Lung (tissue), 12 donors: ENCODE measurements around the gene PARM1. TPM values are rescaled to one million over a fixed set of nuclear protein-coding genes. Genes with fewer than 3 reads are reported as not detected.

Experiments
- ATAC-seq: fragments of 200-7000 bp; cut with Tn5 transposase; one replicate; pipeline ENCODE4 v1.9.1; 2020; ENCODE audit warnings: moderate number of reproducible peaks; ENCODE audit not compliant: insufficient read depth, low FRiP score
- DNase-seq, 3 donors: peaks; one replicate each; pipeline ENCODE4 v3.0.0-alpha.2; 2013 to 2017
- H3K27ac ChIP-seq, 2 donors: one replicate each; pipeline ENCODE4 v1.5.1; 2013; ENCODE audit warnings: mild to moderate bottlenecking in 2 of 2, moderate library complexity in 2 of 2, control low read depth in 1 of 2, inconsistent platforms in 1 of 2, low read depth in 1 of 2, low read length in 1 of 2
- H3K27me3 ChIP-seq, 3 donors: one replicate each; pipeline ENCODE4 v1.5.1; 2013; ENCODE audit warnings: low read length in 2 of 3; ENCODE audit not compliant: control insufficient read depth in 3 of 3, insufficient read depth in 3 of 3
- H3K36me3 ChIP-seq, 4 donors: one replicate each; pipeline ENCODE4 v1.5.1; 2013; ENCODE audit warnings: low read length in 4 of 4, mild to moderate bottlenecking in 1 of 4, moderate library complexity in 1 of 4; ENCODE audit not compliant: control insufficient read depth in 4 of 4, insufficient read depth in 4 of 4
- H3K4me1 ChIP-seq, 5 donors: one replicate each; pipeline ENCODE4 v1.5.1; 2013; ENCODE audit warnings: low read length in 5 of 5, mild to moderate bottlenecking in 2 of 5, moderate library complexity in 1 of 5; ENCODE audit not compliant: control insufficient read depth in 5 of 5, insufficient read depth in 5 of 5
- H3K4me3 ChIP-seq: one replicate; pipeline ENCODE4 v1.5.1; 2013; ENCODE audit warnings: mild to moderate bottlenecking, control low read depth, moderate library complexity
- H3K9ac ChIP-seq, 2 donors: one replicate each; pipeline ENCODE4 v1.5.1; 2013; ENCODE audit warnings: low read length in 2 of 2, control low read depth in 1 of 2; ENCODE audit not compliant: insufficient read depth in 1 of 2
- H3K9me3 ChIP-seq, 4 donors: one replicate each; pipeline ENCODE4 v1.5.1; 2013; ENCODE audit warnings: low read length in 3 of 4, mild to moderate bottlenecking in 1 of 4, moderate library complexity in 1 of 4; ENCODE audit not compliant: control insufficient read depth in 4 of 4, insufficient read depth in 3 of 4
- CTCF ChIP-seq: IDR thresholded peaks from 2 replicates; pipeline ENCODE4 v1.5.1; 2012; ENCODE audit warnings: mild to moderate bottlenecking; ENCODE audit errors: control extremely low read depth, extremely low read depth
- WGBS, 2 donors: extraction: QIAGEN DNeasy Blood & Tissue Kit; methylation state at CpG; one replicate each; pipeline ENCODE4 v1.1.7; 2013; 5-methylcytosine and 5-hydroxymethylcytosine counted together
- polyA plus RNA-seq, 2 donors: library from polyadenylated mRNA; stranded (reverse); fragments of 200-250 nt; gene quantifications; one replicate each; pipeline ENCODE4 v1.2.1, GENCODE V29; 2013
- total RNA-seq, 2 donors: library from RNA; depleted of rRNA in 1 of 2; stranded (reverse); fragments of >200 nt in 1 of 2; gene quantifications; one replicate each; pipeline ENCODE4 v1.2.1, GENCODE V29; 2014 to 2021
- donor health status: control.
- donor health status: control.
- donor health status: Bipolar disorder and iron deficiency.
- donor health status: healthy.
- donor health status: DM: yes; HTN: yes; CAD: no.

The PARM1 gene
- total and polyA plus RNA-seq, 4 donors = 25.4 to 101 (median 40.5) TPM

GRCh38 chr4:75065909-75066308, 133.0 kb downstream of the PARM1 start:
- no peak overlapping the region for H3K27ac ChIP-seq
- H3K9me3 ChIP-seq = no peaks in the 10 kb centered on the region
- H3K4me3 ChIP-seq = no peak overlapping the region
- DNase-seq (no peak), ATAC-seq (no peak)
- no peaks in the 10 kb centered on the region for H3K4me1 ChIP-seq
- no peaks in the 10 kb centered on the region for H3K36me3 ChIP-seq
- no peaks in the 10 kb centered on the region for H3K27me3 ChIP-seq
- H3K9ac ChIP-seq = no peak overlapping the region
- no peak for TF ChIP-seq CTCF

GRCh38 chr4:75069493-75070074, 136.7 kb downstream of the PARM1 start:
- H3K9me3 ChIP-seq = no peaks in the 10 kb centered on the region
- DNase-seq (no peak), ATAC-seq (no peak)
- no peak overlapping the region for H3K4me3 ChIP-seq
- no peak overlapping the region for H3K9ac ChIP-seq
- no peaks in the 10 kb centered on the region for H3K4me1 ChIP-seq
- WGBS, 2 donors = 66 to 75% methylated on average over 7 of the region's 7 CpGs
- no peaks in the 10 kb centered on the region for H3K36me3 ChIP-seq
- no peak overlapping the region for H3K27ac ChIP-seq
- no peak for TF ChIP-seq CTCF
- H3K27me3 ChIP-seq = no peaks in the 10 kb centered on the region

GRCh38 chr4:75071317-75071716, 138.4 kb downstream of the PARM1 start:
- Histone ChIP-seq H3K9ac (no peak overlapping the region), H3K27ac (no peak overlapping the region), H3K9me3 (no peaks in the 10 kb centered on the region), H3K4me3 (no peak overlapping the region), H3K27me3 (no peaks in the 10 kb centered on the region), H3K4me1 (no peaks in the 10 kb centered on the region), H3K36me3 (no peaks in the 10 kb centered on the region)
- TF ChIP-seq CTCF = no peak
- no peak for DNase-seq
- WGBS, 2 donors = 64 to 77% methylated on average over 4 of the region's 4 CpGs
- no peak for ATAC-seq

GRCh38 chr4:75080888-75081287, 148.0 kb downstream of the PARM1 start:
- Histone ChIP-seq H3K27ac (no peak overlapping the region), H3K36me3 (no peaks in the 10 kb centered on the region), H3K4me3 (no peak overlapping the region), H3K4me1 (no peaks in the 10 kb centered on the region), H3K27me3 (no peaks in the 10 kb centered on the region), H3K9ac (no peak overlapping the region), H3K9me3 (no peaks in the 10 kb centered on the region)
- 86 to 93% methylated on average over 2 of the region's 2 CpGs for WGBS, 2 donors
- no peak for TF ChIP-seq CTCF
- no peak for ATAC-seq
- no peak for DNase-seq
